Ovary (tissue), 9 donors: ENCODE measurements around the gene OR52E4. TPM values are rescaled to one million over a fixed set of nuclear protein-coding genes. Genes with fewer than 3 reads are reported as not detected.

Experiments used
- DNase-seq, 5 donors: peaks; one replicate each; pipeline ENCODE4 v3.0.0-alpha.2; 2019 to 2020
- H3K27ac ChIP-seq, 2 donors: fragments of 200-600 bp; one replicate each; pipeline versions ENCODE4 v1.5.1 to v1.8.0; 2019 to 2022
- H3K27me3 ChIP-seq: fragments of 200-600 bp; one replicate; pipeline ENCODE4 v1.8.0; 2022
- H3K36me3 ChIP-seq: fragments of 200-600 bp; sonication (generic); one replicate; pipeline ENCODE4 v1.5.1; 2019
- H3K4me1 ChIP-seq: one replicate; pipeline ENCODE4 v1.8.1; 2013; ENCODE audit warnings: mild to moderate bottlenecking, moderate library complexity; ENCODE audit not compliant: insufficient read depth
- H3K4me3 ChIP-seq: fragments of 200-600 bp; sonication (generic); one replicate; pipeline ENCODE4 v1.5.1; 2017
- H3K9me3 ChIP-seq, 2 donors: fragments of 200-600 bp in 1 of 2; sonication (generic) in 1 of 2; one replicate each; pipeline versions ENCODE4 v1.5.1 to v1.8.1; 2013 to 2019; ENCODE audit warnings: mild to moderate bottlenecking in 1 of 2, moderate library complexity in 1 of 2
- EP300 ChIP-seq: sonication (generic); formaldehyde crosslinking; IDR thresholded peaks from one replicate; pipeline ENCODE4 v1.6.1; 2017; ENCODE audit warnings: antibody characterized with exemption
- POLR2A ChIP-seq: fragments of 450-650 bp; IDR thresholded peaks from one replicate; pipeline ENCODE4 v1.6.1; 2017; ENCODE audit warnings: antibody characterized with exemption, mild to moderate bottlenecking, moderate library complexity
- WGBS, 3 donors: extraction: QIAGEN DNeasy Blood & Tissue Kit in 1 of 3; methylation state at CpG; one replicate each; pipeline versions ENCODE4 v1.1.5 to v1.1.7; 2013 to 2017; 5-methylcytosine and 5-hydroxymethylcytosine counted together
- intact Hi-C, 4 donors: fragments of 100-400 bp; cut with DNase I; formaldehyde crosslinking; loops; one replicate each; pipeline versions ENCODE4 v1.11.0 to v1.15.1; 2022 to 2023
- polyA plus RNA-seq, 2 donors: library from polyadenylated mRNA; stranded (reverse); fragments of 200-250 nt in 1 of 2; fragments of 350-450 nt in 1 of 2; fragmentation: Illumina TruSeq in 1 of 2; extraction: RNeasy Lipid Tissue Mini Kit (QIAGEN cat#74804) in 1 of 2; gene quantifications; one replicate each; pipeline ENCODE4 v1.2.3, GENCODE V29; 2013 to 2014
- total RNA-seq, 7 donors: library from RNA; depleted of rRNA in 2 of 7; stranded (reverse); fragments of >200 nt in 2 of 7; fragmentation: NEBNext Ultra II Directional in 3 of 7; extraction: Animal tissue kit (Norgen Biotek cat#: 25700) in 3 of 7; gene quantifications; one replicate each; pipeline versions ENCODE4 v1.1.0 to v1.2.4, GENCODE V29; 2016 to 2023
- TF ChIP-seq, protein P1 (sequence below), 3 donors: fragments of 450-650 bp in 2 of 3; fragments of 200-600 bp in 1 of 3; IDR thresholded peaks; one replicate each; pipeline versions ENCODE4 v1.5.1 to v1.8.0; 2016 to 2022; ENCODE audit warnings: antibody characterized with exemption in 3 of 3, mild to moderate bottlenecking in 1 of 3
- donor health status: DM: no; HTN: no; CAD: no; lungs with moderate emphysema.
- donor health status: DM: no; HTN: no; CAD: no.
- donor health status: Bipolar disorder and iron deficiency.
- donor health status: DM: yes; HTN: yes; CAD: no.
- donor health status: DM: no; HTN: no; CAD: no.
- donor health status: DM: yes; HTN: yes; CAD: no.

The OR52E4 gene
- total and polyA plus RNA-seq, 9 donors, result not detected

DNA sequence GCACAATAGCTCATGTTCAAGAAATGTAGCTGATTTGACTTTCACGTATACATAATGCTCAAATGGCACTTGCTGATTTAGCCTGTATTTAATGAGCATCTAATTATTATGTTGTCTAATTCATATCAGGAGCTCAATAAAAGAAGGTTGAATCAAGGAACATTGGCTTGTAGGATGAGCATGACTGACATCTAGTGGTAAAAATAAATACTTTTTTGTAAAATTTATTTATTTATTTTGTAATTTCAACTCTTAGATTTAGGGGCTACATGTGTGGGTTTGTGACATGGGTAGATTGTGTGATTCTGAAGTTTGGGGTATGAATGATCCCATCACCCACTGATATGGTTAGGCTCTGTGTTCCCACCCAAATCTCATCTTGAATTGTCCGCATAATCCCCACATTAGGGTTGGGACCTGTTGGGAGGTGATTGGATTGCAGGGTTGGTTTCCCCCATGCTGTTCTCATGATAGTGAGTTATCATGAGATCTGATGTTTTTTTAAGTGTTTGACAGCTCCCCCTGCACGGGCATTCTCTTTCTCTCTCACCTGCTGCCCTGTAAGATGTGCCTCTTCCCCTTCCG is 10.9 kb downstream of the OR52E4 start:
- H3K9me3 ChIP-seq, result no peaks in the 10 kb centered on the region
- no peak overlapping the region for H3K4me3 ChIP-seq
- DNase-seq, result no peak
- H3K27me3 ChIP-seq, result no peaks in the 10 kb centered on the region
- no peak overlapping the region for H3K27ac ChIP-seq
- 58 to 59% (median 59%) methylated on average over 4 of the region's 4 CpGs for WGBS, 3 donors
- no peaks in the 10 kb centered on the region for H3K4me1 ChIP-seq
- H3K36me3 ChIP-seq, result no peaks in the 10 kb centered on the region
- TF ChIP-seq, protein P1, sequence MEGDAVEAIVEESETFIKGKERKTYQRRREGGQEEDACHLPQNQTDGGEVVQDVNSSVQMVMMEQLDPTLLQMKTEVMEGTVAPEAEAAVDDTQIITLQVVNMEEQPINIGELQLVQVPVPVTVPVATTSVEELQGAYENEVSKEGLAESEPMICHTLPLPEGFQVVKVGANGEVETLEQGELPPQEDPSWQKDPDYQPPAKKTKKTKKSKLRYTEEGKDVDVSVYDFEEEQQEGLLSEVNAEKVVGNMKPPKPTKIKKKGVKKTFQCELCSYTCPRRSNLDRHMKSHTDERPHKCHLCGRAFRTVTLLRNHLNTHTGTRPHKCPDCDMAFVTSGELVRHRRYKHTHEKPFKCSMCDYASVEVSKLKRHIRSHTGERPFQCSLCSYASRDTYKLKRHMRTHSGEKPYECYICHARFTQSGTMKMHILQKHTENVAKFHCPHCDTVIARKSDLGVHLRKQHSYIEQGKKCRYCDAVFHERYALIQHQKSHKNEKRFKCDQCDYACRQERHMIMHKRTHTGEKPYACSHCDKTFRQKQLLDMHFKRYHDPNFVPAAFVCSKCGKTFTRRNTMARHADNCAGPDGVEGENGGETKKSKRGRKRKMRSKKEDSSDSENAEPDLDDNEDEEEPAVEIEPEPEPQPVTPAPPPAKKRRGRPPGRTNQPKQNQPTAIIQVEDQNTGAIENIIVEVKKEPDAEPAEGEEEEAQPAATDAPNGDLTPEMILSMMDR (IDR thresholded peaks at IDR 0.05), result no peak
- no peak for TF ChIP-seq POLR2A
- no peak for TF ChIP-seq EP300
- intact Hi-C loops, result no loop called here

DNA sequence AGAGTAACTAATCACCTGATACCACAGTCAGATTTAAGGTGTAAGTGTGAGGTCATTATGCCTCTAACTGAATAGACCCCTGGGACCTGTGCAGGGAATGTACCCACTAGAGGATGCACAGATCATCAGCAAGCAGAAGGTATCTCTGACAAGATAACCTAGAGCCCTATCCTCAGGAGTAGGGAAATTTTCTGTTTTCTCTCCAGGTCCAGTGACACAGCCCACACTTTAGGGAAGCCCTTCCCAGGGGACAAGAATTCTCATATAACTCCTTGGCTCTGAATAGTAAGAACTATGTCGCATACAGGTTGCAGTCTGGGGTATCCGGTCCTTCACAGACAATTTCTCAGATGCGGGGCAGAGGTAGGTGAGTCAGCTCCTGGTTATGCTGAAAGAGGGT is 12.5 kb downstream of the OR52E4 start, which contains the start of gene OR52E5:
TSS of gene OR52E5 (plus strand) at position 301 of the 400 bp plus-strand sequence. CDS start 7,569 bp downstream, outside the sequence.
- H3K27me3 ChIP-seq, result no peaks in the 10 kb centered on the region
- H3K4me1 ChIP-seq, result no peaks in the 10 kb centered on the region
- no peak within 1 kb of the TSS for H3K27ac ChIP-seq
- H3K4me3 ChIP-seq, result no peak within 1 kb of the TSS
- no peak for TF ChIP-seq EP300
- TF ChIP-seq POLR2A, result no peak
- TF ChIP-seq, protein P1 (IDR thresholded peaks at IDR 0.05), result no peak
- WGBS, 3 donors, result 83 to 91% (median 86%) methylated on average over 3 of the region's 3 CpGs
- DNase-seq, result no peak
- intact Hi-C loops, result no loop called here
- H3K36me3 ChIP-seq, result no peaks in the 10 kb centered on the region
- H3K9me3 ChIP-seq, result no peaks in the 10 kb centered on the region

DNA sequence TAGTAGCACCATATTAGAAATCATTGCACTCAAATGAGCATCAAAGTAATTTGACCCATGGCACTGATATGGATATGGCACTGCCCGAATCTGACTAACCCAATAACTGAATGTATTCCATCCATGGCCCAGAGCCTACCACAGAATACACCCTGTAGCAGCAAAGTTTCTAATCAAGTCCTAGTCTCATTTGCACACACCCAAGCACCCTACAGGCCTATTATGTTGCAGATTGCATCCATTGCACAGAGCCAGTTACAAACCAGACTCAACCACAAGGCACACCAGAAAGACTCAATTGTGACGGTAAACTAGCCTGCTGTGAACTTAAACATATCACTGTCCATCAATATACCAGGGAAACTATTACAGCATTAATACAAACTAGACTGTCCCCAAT is 19.1 kb downstream of the OR52E4 start:
- no peak for DNase-seq
- intact Hi-C loops, result no loop called here
- Histone ChIP-seq H3K4me1 (no peaks in the 10 kb centered on the region), H3K9me3 (no peaks in the 10 kb centered on the region), H3K36me3 (no peaks in the 10 kb centered on the region), H3K27ac (no peak overlapping the region), H3K4me3 (no peak overlapping the region), H3K27me3 (no peaks in the 10 kb centered on the region)
- no peak for TF ChIP-seq EP300
- TF ChIP-seq, protein P1 (IDR thresholded peaks at IDR 0.05), result no peak
- no peak for TF ChIP-seq POLR2A
- 71 to 86% (median 79%) methylated on average over 2 of the region's 2 CpGs for WGBS, 3 donors

DNA sequence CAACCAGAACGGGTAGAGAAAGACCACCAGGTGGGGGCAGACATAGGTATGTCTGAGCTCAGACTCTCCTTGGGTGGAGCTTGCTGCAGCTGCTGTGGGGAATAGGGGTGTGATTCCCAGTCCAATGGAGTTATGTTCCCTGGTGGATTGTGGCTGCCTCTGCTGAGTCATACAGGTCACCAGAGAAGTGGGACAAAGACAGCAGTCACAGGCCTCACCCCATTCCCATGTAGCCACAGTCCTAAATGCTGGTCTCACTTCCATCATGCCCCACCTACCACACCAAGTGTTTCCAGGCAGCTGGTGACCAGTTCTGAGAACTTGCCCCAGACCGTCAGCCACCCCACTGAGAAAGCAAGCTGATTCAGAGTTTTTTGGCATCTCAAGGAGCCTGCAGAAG is 30.1 kb downstream of the OR52E4 start:
- Histone ChIP-seq H3K4me1 (no peaks in the 10 kb centered on the region), H3K4me3 (no peak overlapping the region), H3K27ac (no peak overlapping the region), H3K36me3 (no peaks in the 10 kb centered on the region), H3K9me3 (no peaks in the 10 kb centered on the region), H3K27me3 (no peaks in the 10 kb centered on the region)
- intact Hi-C loops, result no loop called here
- 76 to 86% (median 80%) methylated on average over 2 of the region's 2 CpGs for WGBS, 3 donors
- TF ChIP-seq POLR2A, result no peak
- DNase-seq, result no peak

DNA sequence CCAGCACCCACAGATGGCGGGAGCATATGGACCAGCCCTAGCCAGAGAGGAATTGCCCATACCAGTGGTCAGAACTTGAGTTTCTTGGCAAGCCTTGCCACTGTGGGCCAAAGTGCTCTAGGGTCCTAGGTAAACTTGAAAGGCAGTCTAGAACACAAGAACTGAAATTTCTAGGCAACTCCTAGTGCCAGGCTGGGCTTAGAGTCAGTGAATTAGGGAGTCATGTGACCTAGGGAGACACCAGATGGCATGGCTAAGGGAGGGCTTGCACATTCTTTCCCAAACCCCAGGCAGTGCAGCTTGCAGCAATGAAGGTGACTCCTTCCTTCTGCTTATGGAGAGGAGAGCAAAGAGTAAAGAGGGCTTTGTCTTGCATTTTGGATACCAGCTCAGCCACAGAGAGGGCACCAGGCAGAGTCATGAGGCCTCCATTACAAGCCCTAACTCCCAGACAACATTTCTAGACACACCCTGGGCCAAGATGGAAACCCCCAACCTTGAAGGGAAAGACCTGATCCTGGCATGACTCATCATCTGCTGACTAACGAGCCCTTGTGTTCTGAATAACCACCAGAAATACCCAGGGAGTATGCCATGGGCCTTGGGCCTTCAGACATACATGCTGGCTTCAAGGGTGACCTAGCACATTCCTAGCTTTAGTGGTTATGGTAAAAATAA is 42.5 kb downstream of the OR52E4 start:
- intact Hi-C loops, result no loop called here
- no peak for TF ChIP-seq EP300
- no peak for TF ChIP-seq POLR2A
- TF ChIP-seq, protein P1 (IDR thresholded peaks at IDR 0.05), result no peak
- Histone ChIP-seq H3K4me3 (no peak overlapping the region), H3K36me3 (no peaks in the 10 kb centered on the region), H3K4me1 (no peaks in the 10 kb centered on the region), H3K9me3 (no peaks in the 10 kb centered on the region), H3K27ac (no peak overlapping the region), H3K27me3 (no peaks in the 10 kb centered on the region)
- 61 to 83% (median 74%) methylated on average over 2 of the region's 2 CpGs for WGBS, 3 donors
- no peak for DNase-seq
